ENCODE data around the gene RND3.

DNA sequence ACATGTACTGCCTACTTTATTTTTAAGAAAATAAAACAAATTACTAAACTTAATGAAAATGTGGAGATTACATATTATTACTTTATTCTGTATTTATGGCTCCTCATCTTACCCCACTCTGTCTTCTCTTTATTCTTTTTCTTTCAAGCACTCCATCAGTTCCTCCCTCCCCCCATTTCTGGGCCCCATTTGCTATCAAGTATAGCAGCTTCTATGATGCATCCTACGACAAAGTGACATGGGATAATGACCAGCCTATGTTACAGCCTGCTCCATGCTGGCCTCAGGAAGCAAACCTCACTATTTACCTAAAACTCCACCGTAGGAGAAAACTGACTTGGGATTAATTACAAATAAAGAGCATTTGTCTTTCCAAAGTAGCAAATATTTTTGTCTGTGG, 58.8 kb downstream of the RND3 start:
- TF ChIP-seq, protein P1, sequence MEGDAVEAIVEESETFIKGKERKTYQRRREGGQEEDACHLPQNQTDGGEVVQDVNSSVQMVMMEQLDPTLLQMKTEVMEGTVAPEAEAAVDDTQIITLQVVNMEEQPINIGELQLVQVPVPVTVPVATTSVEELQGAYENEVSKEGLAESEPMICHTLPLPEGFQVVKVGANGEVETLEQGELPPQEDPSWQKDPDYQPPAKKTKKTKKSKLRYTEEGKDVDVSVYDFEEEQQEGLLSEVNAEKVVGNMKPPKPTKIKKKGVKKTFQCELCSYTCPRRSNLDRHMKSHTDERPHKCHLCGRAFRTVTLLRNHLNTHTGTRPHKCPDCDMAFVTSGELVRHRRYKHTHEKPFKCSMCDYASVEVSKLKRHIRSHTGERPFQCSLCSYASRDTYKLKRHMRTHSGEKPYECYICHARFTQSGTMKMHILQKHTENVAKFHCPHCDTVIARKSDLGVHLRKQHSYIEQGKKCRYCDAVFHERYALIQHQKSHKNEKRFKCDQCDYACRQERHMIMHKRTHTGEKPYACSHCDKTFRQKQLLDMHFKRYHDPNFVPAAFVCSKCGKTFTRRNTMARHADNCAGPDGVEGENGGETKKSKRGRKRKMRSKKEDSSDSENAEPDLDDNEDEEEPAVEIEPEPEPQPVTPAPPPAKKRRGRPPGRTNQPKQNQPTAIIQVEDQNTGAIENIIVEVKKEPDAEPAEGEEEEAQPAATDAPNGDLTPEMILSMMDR (IDR thresholded peaks at IDR 0.05; ENCODE audit: borderline replicate concordance, extremely low read depth, low read length, poor library complexity, severe bottlenecking) = no peak
- no peak for TF ChIP-seq EZH2 (IDR thresholded peaks at IDR 0.05; ENCODE audit: borderline replicate concordance, low read depth, low read length, severe bottlenecking)

Data from DND-41 (cell line).